ENCODE data around the gene WWOX.

Gene WWOX

DNA sequence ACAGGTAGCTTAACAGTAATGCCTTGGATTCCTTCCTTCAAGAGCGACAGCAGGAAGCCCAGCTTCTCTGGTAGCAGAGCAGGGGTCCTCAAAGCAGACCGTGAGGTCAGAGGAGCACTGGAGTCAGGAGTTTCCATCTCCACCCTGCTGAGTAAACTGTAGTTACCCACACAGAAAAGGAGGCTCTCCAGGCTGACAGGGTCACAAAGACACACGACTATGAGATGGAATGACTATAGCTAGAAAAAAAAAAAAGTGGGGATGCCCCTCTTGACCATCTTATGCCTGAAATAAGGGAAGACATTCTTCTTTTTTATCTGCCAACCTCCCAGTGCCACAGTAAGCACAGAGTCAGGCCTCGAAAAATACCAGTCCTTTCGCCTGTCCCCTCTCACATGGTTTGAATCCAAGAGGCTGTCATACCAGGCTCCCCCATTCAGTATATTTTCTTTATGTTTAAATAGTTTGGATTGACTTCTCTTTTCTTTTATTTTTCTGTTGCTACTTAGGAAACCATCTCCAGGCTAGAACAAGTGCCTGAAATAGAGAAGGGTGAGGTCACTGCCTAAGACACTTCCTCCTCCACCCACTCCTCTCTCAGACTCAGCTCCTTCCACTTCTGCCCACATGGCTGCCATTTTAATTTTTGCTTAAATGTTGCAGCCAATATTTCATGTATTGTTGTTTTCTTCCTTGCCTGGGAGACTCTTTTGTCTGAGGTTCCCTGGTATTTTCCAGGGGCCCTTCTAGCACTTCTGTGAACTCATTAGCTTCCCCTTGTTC is 793.7 kb downstream of the WWOX start:
- DNase-seq: no peak

DNA sequence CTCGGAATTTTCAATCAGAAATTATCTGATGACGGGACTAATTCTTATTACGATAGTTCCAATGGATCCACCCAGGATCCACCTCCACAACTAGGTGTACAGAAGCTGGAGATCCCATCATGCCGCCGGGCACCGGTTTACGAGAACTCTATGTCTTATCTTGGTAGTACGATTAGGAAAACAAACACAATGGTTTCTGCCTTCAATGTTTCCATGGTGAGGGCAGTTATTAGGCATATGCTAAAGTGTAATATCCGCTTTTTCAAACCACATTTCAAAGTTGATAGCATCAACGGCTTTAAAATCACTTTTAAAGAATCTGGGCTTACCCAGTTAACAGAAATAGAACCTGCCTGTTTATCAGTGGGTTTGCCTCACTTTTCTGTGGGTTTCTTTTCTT is 795.4 kb downstream of the WWOX start:
- DNase-seq: no peak

DNA sequence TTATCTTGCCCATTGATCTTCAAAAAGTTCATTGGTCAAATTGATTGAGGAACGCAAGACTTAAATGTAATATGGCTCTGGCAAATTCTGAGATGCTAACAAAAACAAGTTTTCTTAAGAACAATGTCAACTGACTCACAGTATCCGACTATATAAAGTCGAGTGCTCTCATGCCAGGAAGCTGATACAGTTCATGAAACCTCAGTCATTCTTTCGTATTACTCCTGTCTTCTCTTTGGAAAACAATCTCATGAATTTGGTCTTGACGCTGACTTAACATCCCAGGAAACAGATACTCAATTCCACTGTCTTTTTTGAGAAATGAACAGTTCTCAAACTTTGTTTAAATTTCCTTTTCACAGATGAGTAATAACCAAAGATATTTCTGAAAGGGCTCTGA is 796.2 kb downstream of the WWOX start:
- no peak for DNase-seq

- DNase-seq: no peak
Observed at GRCh38 chr16:78896280-78896679, 796.8 kb downstream of the WWOX start.

DNA sequence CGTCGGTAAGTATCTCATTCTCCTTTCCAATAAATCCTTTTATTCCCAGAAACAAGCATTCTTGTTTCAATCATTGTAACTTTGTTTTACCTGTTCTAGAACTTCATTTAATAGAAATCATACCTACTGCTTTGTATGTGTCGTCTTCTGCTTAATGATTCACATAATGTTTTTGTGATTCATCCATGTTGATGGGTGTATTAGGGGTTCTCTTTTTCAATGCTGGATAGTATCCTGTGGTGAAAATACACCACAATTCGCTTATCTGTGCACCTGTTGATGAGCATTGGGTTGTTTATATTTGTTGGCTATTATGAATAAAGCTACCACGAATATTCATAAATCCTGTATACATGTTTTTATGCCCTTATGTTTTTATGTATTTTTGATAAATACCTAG is 797.8 kb downstream of the WWOX start:
- DNase-seq: no peak

DNA sequence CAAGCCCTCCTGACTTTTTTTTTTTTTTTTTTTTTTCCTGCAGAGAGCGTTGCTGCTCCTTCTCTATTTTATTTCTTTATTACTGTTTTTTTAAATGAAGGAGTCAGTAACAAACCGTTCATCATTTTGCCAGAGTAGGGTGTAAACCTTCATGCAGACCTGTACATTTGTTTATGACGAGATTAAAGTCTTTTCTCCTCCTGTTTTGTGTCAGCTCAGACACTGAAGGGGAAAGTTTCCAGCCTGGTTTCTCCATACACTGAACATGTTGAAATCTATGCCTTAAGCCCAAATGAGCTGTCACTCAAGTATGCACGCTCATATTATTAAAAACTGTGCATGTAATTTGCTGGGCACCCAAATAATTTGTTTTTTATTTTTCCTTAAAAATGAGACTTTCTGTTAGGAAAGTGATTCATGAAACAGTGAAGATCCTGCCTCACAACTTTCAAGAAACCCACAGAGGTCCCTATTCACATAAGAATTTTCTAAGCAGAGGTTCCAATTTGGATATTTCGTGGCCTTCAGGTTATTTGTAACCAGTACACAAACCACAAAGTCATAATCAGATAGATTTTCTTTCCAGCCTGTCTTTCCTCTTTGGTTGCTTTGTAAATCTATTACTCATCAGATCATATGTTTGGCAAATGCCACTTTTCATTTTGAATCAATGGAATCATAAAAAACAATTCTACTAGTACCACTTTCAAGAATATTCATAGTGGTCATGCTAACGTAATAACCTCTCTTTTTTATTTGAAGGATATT is 800.8 kb downstream of the WWOX start:
- no peak for DNase-seq

DNA sequence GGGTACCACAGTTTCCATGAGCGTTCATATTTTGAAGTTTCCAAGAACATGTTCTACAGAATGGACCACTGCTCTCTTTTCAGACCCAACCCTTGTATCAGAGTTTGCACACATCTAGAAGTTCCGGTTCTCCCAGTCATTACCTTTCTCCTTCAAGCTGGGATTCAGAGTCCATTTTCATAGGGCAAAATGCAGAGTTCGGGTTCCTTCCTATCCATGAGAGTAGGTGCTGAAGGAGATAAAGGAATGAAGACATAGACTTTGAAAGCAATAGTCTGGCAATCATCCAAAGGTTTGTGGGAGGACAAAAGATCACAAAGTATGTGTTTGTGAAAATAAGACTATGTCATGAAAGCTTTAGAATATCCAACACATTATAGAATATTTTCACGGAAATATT is 801.5 kb downstream of the WWOX start:
- no peak for DNase-seq

- peak; percentile 38 for DNase-seq
Observed at GRCh38 chr16:78902321-78902720, 802.9 kb downstream of the WWOX start.

DNA sequence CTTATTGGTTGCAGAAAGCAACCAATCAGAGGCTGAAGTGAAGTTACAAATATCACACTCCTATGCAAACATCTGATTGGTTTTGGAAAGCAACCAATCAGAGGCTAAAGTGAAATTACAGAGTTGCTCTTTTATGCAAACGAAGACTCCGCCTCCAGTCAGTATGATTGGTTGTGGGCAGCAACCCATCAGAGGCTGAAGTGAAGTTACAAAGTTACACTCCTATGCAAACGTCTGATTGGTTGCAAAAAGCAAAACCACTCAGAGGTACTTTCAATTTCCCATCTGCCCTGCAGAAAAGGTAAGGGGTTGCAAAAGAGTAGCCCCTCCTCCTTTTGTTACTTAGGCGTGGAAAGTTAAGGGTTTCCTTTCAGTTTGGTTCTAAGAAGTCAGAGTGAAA is 803.8 kb downstream of the WWOX start:
- no peak for DNase-seq

GRCh38 chr16:78903843-78904242 is 804.4 kb downstream of the WWOX start:
- DNase-seq: no peak

GRCh38 chr16:78906135-78906534 is 806.7 kb downstream of the WWOX start:
- DNase-seq: no peak

GRCh38 chr16:78909226-78909625 is 809.8 kb downstream of the WWOX start:
- DNase-seq: no peak

GRCh38 chr16:78915811-78916345 is 816.4 kb downstream of the WWOX start:
- no peak for DNase-seq

- DNase-seq: peak; percentile 39
Observed at GRCh38 chr16:78916928-78917545, 817.6 kb downstream of the WWOX start.

- no peak for DNase-seq
Observed at GRCh38 chr16:78918805-78919305, 819.4 kb downstream of the WWOX start.

- no peak for DNase-seq
Observed at GRCh38 chr16:78919852-78920251, 820.4 kb downstream of the WWOX start.

DNA sequence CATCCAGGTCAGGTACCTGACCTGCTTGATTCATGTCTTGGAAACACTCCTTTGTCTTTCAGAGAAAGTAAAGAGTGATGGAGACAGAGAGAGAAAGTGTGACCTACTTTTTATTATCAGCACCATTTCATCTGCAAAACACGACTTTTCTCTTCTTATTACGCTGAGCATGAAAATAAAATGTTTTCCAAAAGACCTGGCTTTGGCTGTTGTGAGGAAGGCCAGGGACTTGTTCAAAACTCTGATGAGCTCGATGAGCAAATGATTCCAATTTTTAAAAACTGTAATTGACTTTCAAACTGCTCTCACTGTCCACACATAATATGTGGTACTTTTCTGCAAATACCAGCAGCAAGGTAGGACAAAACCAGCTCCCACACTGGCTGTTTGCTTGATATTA is 821.2 kb downstream of the WWOX start:
- no peak for DNase-seq

DNA sequence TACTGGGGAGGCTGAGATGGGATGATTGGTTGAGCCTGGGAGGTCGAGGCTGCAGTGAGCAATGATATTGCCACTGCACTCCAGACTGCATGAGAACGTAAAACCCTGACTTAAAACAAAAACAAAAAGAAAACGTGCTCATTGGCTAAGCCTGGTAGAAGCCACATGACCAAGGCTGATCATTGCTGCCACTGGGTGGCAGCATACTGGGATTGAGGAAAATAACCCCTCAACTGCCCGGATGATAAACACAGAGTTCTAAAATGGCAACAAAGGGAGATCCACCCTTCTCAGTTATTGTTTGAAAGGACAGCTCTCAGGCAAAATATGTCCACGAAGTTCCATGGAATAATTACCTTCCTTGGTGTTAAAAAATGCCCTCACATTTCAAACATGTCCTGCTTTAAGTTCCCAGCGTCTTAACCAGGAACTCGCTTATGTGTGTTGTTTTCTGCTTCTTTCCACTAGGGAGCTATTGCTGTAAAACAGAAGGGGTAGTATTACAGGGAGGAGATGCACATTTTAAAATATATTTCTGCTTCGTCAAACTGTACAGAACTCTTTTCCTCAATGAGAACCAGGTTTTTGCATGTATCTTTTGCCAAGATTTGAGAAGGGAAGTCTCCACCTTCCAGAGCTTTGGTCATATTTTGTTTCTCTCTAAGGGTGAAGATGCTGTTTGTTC is 825.8 kb downstream of the WWOX start:
- no peak for DNase-seq

DNA sequence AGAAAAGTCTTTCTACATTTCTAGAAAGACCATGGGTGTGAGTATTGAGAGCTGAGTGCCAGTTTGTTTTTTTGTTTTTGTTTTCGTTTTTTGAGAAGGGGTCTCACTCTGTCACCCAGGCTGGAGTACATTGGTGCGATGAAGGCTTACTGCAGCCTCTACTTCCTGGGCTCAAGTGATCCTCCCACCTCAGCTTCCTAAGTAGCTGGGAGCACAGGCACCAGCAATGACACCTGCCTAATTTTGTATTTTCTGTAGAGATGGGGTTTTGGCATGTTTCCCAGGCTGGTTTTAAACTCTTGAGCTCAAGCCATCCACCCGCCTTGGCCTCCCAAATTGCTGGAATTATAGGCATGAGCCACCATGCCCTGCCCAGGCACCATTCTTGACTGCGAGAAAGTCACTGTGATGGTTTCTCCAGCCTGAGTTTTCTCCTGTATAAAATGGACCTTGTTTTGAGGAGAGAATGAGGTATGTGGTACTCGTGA is 827.3 kb downstream of the WWOX start:
- DNase-seq: no peak

DNA sequence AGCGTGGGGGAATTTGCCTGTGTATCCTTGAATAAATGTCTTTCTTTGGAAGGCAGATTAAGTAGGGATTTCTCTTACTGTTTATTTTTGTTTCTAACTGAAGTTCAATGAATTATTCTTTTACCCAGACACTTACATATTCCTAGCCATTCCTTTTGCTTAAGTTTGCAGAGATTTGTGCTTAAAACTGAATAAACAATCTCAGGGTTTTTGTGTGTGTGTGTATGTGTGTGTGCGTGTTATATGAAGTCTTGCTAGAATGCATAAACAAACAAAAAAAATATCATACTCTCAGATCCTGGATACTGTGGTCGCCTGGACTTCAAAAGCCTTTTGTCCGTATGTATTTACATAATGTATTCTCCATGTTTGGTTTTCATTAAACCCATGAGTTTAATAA is 828.3 kb downstream of the WWOX start:
- DNase-seq: no peak

GRCh38 chr16:78929841-78930240 is 830.4 kb downstream of the WWOX start:
- DNase-seq: peak; percentile 39

GRCh38 chr16:78930561-78930960 is 831.1 kb downstream of the WWOX start:
- DNase-seq: no peak

- no peak for DNase-seq
Observed at GRCh38 chr16:78931267-78931666, 831.8 kb downstream of the WWOX start.

Measured in femur (tissue), 1 donor.